Measurements from ENCODE around the gene TMEM150B.
"Not testable (repeated sequence)": the region's sequence is repeated elsewhere in the genome, so short reads cannot be mapped to it uniquely, and the experiment has no call there.

The TMEM150B gene

GRCh38 chr19:55339105-55339888 lies 14.2 kb upstream of the TMEM150B start, which contains the start of gene KMT5C:
KMT5C (plus strand) TSS chr19:55339876; CDS start chr19:55341937, 2,061 bp downstream.
- DNase-seq (ENCODE audit: low spot score): peak; percentile 100

GRCh38 chr19:55336101-55336500 lies 11.0 kb upstream of the TMEM150B start:
- DNase-seq (ENCODE audit: low spot score): no peak

- DNase-seq (ENCODE audit: low spot score): no peak
Measured at GRCh38 chr19:55333870-55334269, 8.7 kb upstream of the TMEM150B start.

- not testable (repeated sequence) for DNase-seq (ENCODE audit: low spot score)
Measured at GRCh38 chr19:55329791-55330190, 4.7 kb upstream of the TMEM150B start.

- DNase-seq (ENCODE audit: low spot score): not testable (repeated sequence)
Measured at GRCh38 chr19:55328774-55329318, 3.7 kb upstream of the TMEM150B start.

GRCh38 chr19:55324662-55325061 lies 479 bp downstream of the TMEM150B start:
- DNase-seq (ENCODE audit: low spot score): no peak

- DNase-seq (ENCODE audit: low spot score): no peak
Measured at GRCh38 chr19:55322204-55322885, 2.8 kb downstream of the TMEM150B start.

- DNase-seq (ENCODE audit: low spot score): no peak
Measured at GRCh38 chr19:55321466-55322137, 3.5 kb downstream of the TMEM150B start.

GRCh38 chr19:55320844-55321419 lies 4.2 kb downstream of the TMEM150B start:
- DNase-seq (ENCODE audit: low spot score): no peak

- peak; percentile 88 for DNase-seq (ENCODE audit: low spot score)
Measured at GRCh38 chr19:55319785-55320184, 5.4 kb downstream of the TMEM150B start.

GRCh38 chr19:55316646-55317045 lies 8.5 kb downstream of the TMEM150B start:
- no peak for DNase-seq (ENCODE audit: low spot score)

GRCh38 chr19:55315956-55316525 lies 9.1 kb downstream of the TMEM150B start:
- no peak for DNase-seq (ENCODE audit: low spot score)

GRCh38 chr19:55314396-55314795 lies 10.7 kb downstream of the TMEM150B start:
- no peak for DNase-seq (ENCODE audit: low spot score)

GRCh38 chr19:55312621-55313512 lies 12.3 kb downstream of the TMEM150B start:
- DNase-seq (ENCODE audit: low spot score): peak; percentile 45

- no peak for DNase-seq (ENCODE audit: low spot score)
Measured at GRCh38 chr19:55311797-55312196, 13.3 kb downstream of the TMEM150B start.

- no peak for DNase-seq (ENCODE audit: low spot score)
Measured at GRCh38 chr19:55311397-55311796, 13.7 kb downstream of the TMEM150B start.

- no peak for DNase-seq (ENCODE audit: low spot score)
Measured at GRCh38 chr19:55310498-55310897, 14.6 kb downstream of the TMEM150B start.

- DNase-seq (ENCODE audit: low spot score): no peak
Measured at GRCh38 chr19:55309448-55309847, 15.7 kb downstream of the TMEM150B start.

- no peak for DNase-seq (ENCODE audit: low spot score)
Measured at GRCh38 chr19:55308281-55308680, 16.9 kb downstream of the TMEM150B start.

- DNase-seq (ENCODE audit: low spot score): no peak
Measured at GRCh38 chr19:55306712-55307111, 18.4 kb downstream of the TMEM150B start.
